Measurements from ENCODE around the gene RITA1. TPM values are rescaled to one million over a fixed set of nuclear protein-coding genes. Genes with fewer than 3 reads are reported as not detected.

RITA1 gene
- total RNA-seq, 1 experiment from 2014 or later, result 17.5 TPM

DNA sequence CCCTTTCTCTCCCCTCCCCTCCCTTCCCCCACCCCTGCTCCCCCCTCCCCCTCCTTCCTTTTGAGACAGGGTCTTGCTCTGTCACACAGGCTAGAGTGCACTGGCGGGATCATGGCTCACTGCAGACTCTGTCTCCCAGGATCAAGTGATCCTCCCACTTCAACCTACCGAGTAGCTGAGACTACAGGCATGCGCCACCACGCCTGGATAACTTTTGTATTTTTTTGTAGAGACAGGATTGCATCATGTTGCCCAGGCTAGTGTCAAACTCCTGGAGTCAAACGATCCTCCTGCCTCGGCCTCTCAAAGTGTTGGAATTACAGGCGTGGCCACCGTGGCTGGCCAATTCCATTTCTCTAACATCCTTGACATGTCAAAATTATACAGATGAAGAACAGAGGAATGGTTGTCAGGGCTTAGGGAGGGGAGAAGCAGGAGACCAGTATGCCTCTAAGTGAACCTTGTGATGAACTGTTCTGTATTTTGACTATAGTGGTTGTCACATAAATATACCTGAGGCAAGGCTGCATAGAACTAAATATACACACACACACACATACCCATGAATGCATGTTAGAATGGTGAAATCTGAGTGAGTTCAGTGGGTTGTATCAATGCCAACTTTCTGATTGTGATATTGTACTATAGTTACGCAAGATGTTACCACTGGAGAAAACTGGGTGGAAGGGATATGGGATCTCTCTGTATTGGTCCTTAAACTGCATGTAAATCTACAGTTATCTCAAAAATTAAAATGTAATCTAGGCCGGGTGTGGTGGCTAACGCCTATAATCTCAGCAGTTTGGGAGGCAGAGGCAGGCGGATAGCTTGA lies 39.6 kb upstream of the RITA1 start:
- ChIA-PET CTCF (interaction anchor here (0.9 to 1.7 kb wide), 3 partner anchors 13 to 98 kb away, joined by 3 to 4 read pairs (median 4); no protein-coding TSS in a partner anchor), POLR2A (interaction anchor here (0.6 to 1.0 kb wide), 2 partner anchors 38 to 114 kb away, joined by 3 read pairs; no protein-coding TSS in a partner anchor)
- Mint-ChIP-seq H3K9me3 (ENCODE audit: unreplicated experiment) (no peaks in the 10 kb centered on the region), H3K27me3 (ENCODE audit: insufficient read depth, unreplicated experiment) (no peaks in the 10 kb centered on the region), H3K4me1 (ENCODE audit: insufficient read depth, unreplicated experiment) (peaks cover 11% of the 10 kb centered on the region), H3K36me3 (ENCODE audit: insufficient read depth, unreplicated experiment) (no peaks in the 10 kb centered on the region), H3K4me3 (ENCODE audit: unreplicated experiment) (no peak overlapping the region), H3K27ac (ENCODE audit: low read depth, unreplicated experiment) (no peak overlapping the region)
- TF ChIP-seq CTCF (IDR thresholded peaks at IDR 0.05; ENCODE audit: unreplicated experiment), result no peak
- no TSS peak for BruUV-seq (replicated peaks)
- intact Hi-C loops (cut with micrococcal nuclease), result no loop called here
- DNase-seq (ENCODE audit: unreplicated experiment), result peak; percentile 65

DNA sequence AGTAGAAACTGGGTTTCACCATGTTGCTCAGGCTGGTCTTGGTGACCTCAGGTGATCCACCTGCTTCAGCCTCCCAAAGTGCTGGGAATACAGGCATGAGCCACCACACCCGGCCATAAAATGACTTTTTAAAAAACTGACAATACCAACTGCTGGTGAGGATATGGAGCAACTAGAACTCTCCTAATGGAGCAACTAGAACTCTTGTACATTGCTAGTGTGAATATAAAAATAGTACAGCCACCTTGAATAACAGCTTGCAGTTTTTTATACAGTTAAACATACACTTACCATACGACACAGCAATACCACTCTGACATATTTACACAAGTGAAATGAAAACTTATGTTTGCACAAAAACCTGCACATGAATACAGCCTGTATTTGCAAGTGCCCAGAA lies 38.5 kb upstream of the RITA1 start:
- Mint-ChIP-seq H3K4me3 (ENCODE audit: unreplicated experiment) (no peak overlapping the region), H3K27me3 (ENCODE audit: insufficient read depth, unreplicated experiment) (peaks cover 5% of the 10 kb centered on the region), H3K9me3 (ENCODE audit: unreplicated experiment) (no peaks in the 10 kb centered on the region), H3K27ac (ENCODE audit: low read depth, unreplicated experiment) (no peak overlapping the region), H3K4me1 (ENCODE audit: insufficient read depth, unreplicated experiment) (peaks cover 12% of the 10 kb centered on the region), H3K36me3 (ENCODE audit: insufficient read depth, unreplicated experiment) (no peaks in the 10 kb centered on the region)
- ChIA-PET POLR2A (interaction anchor here (0.6 to 1.0 kb wide), 2 partner anchors 37 to 115 kb away, joined by 3 read pairs; no protein-coding TSS in a partner anchor), CTCF (interaction anchor here (1.1 to 1.2 kb wide), 2 partner anchors 33 to 247 kb away, joined by 3 to 4 read pairs; no protein-coding TSS in a partner anchor)
- DNase-seq (ENCODE audit: unreplicated experiment), result no peak
- no peak for TF ChIP-seq CTCF (IDR thresholded peaks at IDR 0.05; ENCODE audit: unreplicated experiment)
- intact Hi-C loops (cut with micrococcal nuclease), result no loop called here
- no TSS peak for BruUV-seq (replicated peaks)

GRCh38 chr12:113149361-113150150 lies 36.0 kb upstream of the RITA1 start, which contains the start of gene CFAP73:
CFAP73 (plus strand) TSS chr12:113149724; CDS start chr12:113149858, 134 bp downstream.
- Mint-ChIP-seq H3K4me1 (ENCODE audit: insufficient read depth, unreplicated experiment) (peaks cover 19% of the 10 kb centered on the region), H3K4me3 (ENCODE audit: unreplicated experiment) (no peak within 1 kb of the TSS), H3K36me3 (ENCODE audit: insufficient read depth, unreplicated experiment) (no peaks in the 10 kb centered on the region), H3K9me3 (ENCODE audit: unreplicated experiment) (no peaks in the 10 kb centered on the region), H3K27me3 (ENCODE audit: insufficient read depth, unreplicated experiment) (peaks cover 14% of the 10 kb centered on the region), H3K27ac (ENCODE audit: low read depth, unreplicated experiment) (no peak within 1 kb of the TSS)
- CTCF ChIA-PET, result interaction anchor here (0.6 to 6.9 kb wide), 4 partner anchors 25 to 170 kb away, joined by 3 to 45 read pairs (median 3); no protein-coding TSS in a partner anchor
- BruUV-seq (replicated peaks), result no TSS peak
- intact Hi-C loops (cut with micrococcal nuclease), result loop anchor here (10.0 kb wide), 1 partner anchor 245 kb away; the partner anchor contains the start of gene OAS1
- peak; percentile 66 for DNase-seq (ENCODE audit: unreplicated experiment)
- no peak for TF ChIP-seq CTCF (IDR thresholded peaks at IDR 0.05; ENCODE audit: unreplicated experiment)
- POLR2A ChIA-PET, result interaction anchor here (0.7 kb wide), 1 partner anchor 11 kb away, joined by 3 read pairs; no protein-coding TSS in a partner anchor

All from MCF 10A (cell line).